Hepatocyte (in vitro differentiated cells): ENCODE data around the gene TAF6L.

Experiments used
- EZH2 ChIP-seq: fragments of 200-600 bp; sonication (generic); IDR thresholded peaks from 2 replicates; pipeline ENCODE4 v1.6.1; 2016; ENCODE audit warnings: antibody characterized with exemption, mild to moderate bottlenecking, borderline replicate concordance
- EZH2phosphoT487 ChIP-seq: fragments of 200-600 bp; sonication (generic); IDR thresholded peaks from one replicate; pipeline ENCODE4 v1.6.1; 2018; ENCODE audit warnings: antibody characterized with exemption, mild to moderate bottlenecking, low read depth, moderate library complexity; ENCODE audit not compliant: unreplicated experiment, severe bottlenecking
- TF ChIP-seq, protein P1 (sequence below): fragments of 200-600 bp; sonication (generic); IDR thresholded peaks from 2 replicates; pipeline ENCODE4 v1.5.1; 2016; ENCODE audit warnings: antibody characterized with exemption, mild to moderate bottlenecking; ENCODE audit not compliant: poor library complexity

DNA sequence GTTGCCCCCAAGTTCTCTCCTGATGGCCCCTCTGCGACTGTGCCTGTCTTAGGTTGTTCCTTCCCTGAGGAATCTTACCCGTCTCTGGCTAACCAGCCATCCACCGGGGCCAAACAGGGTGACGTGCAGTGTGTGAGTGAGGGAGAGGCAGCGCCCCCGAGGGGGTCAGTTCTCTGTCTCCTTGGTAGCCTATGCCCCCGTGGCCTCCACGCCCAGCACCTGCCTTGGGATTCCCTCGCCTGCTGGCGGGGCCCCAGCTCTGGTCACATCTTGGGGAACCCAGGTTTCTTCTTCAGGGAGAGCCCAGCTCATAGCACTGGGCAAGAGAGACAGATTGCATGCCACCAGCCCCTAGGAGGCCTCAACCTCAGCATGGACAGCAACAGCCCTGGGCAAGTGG is 28.3 kb downstream of the TAF6L start:
- TF ChIP-seq EZH2 (no peak), EZH2phosphoT487 (no peak)
- TF ChIP-seq, protein P1, sequence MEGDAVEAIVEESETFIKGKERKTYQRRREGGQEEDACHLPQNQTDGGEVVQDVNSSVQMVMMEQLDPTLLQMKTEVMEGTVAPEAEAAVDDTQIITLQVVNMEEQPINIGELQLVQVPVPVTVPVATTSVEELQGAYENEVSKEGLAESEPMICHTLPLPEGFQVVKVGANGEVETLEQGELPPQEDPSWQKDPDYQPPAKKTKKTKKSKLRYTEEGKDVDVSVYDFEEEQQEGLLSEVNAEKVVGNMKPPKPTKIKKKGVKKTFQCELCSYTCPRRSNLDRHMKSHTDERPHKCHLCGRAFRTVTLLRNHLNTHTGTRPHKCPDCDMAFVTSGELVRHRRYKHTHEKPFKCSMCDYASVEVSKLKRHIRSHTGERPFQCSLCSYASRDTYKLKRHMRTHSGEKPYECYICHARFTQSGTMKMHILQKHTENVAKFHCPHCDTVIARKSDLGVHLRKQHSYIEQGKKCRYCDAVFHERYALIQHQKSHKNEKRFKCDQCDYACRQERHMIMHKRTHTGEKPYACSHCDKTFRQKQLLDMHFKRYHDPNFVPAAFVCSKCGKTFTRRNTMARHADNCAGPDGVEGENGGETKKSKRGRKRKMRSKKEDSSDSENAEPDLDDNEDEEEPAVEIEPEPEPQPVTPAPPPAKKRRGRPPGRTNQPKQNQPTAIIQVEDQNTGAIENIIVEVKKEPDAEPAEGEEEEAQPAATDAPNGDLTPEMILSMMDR = no peak
